Gastrocnemius medialis (tissue), 4 donors: ENCODE results near the gene BET1L. TPM values are rescaled to one million over a fixed set of nuclear protein-coding genes. Genes with fewer than 3 reads are reported as not detected.
A peak's percentile ranks its signal among the peaks of the same experiment; 100 is the strongest.

Source experiments
- ATAC-seq, 2 donors: fragments of 150-250 bp; one replicate each; pipeline ENCODE4 v1.9.1; 2016
- DNase-seq, 2 donors: peaks; one replicate each; pipeline ENCODE4 v3.0.0-alpha.2; 2019
- H3K27ac ChIP-seq, 4 donors: fragments of 200-600 bp; sonication (generic); 1 replicate in 1 of 4; 2 replicates in 3 of 4; pipeline ENCODE4 v1.5.1; 2016 to 2018; ENCODE audit warnings: mild to moderate bottlenecking in 2 of 4, moderate library complexity in 1 of 4
- H3K27me3 ChIP-seq, 3 donors: fragments of 200-600 bp; sonication (generic) in 2 of 3; 1 replicate in 1 of 3; 2 replicates in 2 of 3; pipeline versions ENCODE4 v1.5.1 to v1.6.0; 2016 to 2019; ENCODE audit warnings: mild to moderate bottlenecking in 1 of 3, moderate library complexity in 1 of 3
- H3K36me3 ChIP-seq, 2 donors: fragments of 200-600 bp; sonication (generic) in 1 of 2; one replicate each; pipeline ENCODE4 v1.5.1; 2017 to 2018
- H3K4me1 ChIP-seq, 2 donors: fragments of 200-600 bp; sonication (generic) in 1 of 2; one replicate each; pipeline ENCODE4 v1.5.1; 2016 to 2017; ENCODE audit warnings: mild to moderate bottlenecking in 2 of 2
- H3K4me3 ChIP-seq, 4 donors: fragments of 200-600 bp; sonication (generic) in 3 of 4; 1 replicate in 1 of 4; 2 replicates in 3 of 4; pipeline ENCODE4 v1.5.1; 2016 to 2019; ENCODE audit warnings: mild to moderate bottlenecking in 2 of 4
- H3K9me3 ChIP-seq, 3 donors: fragments of 200-600 bp; sonication (generic) in 2 of 3; 1 replicate in 1 of 3; 2 replicates in 2 of 3; pipeline ENCODE4 v1.5.1; 2016 to 2019
- CTCF ChIP-seq, 5 experiments: fragments of 450-650 bp in 3 of 5; fragments of 200-600 bp in 2 of 5; sonication (generic) in 2 of 5; IDR thresholded peaks in 4 of 5; conservative IDR thresholded peaks in 1 of 5; 1 replicate in 4 of 5; 2 replicates in 1 of 5; pipeline ENCODE4 v1.5.1; 2016 to 2019; ENCODE audit warnings: antibody characterized with exemption in 5 of 5, mild to moderate bottlenecking in 3 of 5, moderate library complexity in 3 of 5
- POLR2A ChIP-seq, 2 donors: fragments of 450-650 bp; IDR thresholded peaks; one replicate each; pipeline ENCODE4 v1.6.1; 2017; ENCODE audit warnings: antibody characterized with exemption in 2 of 2, mild to moderate bottlenecking in 2 of 2, moderate library complexity in 2 of 2
- in situ Hi-C, 4 donors: fragments of 200-750 bp; cut with MboI; loops; one replicate each; pipeline versions ENCODE4 v1.15.0 to v1.8.0; 2017; ENCODE audit warnings: low sequenced_read_pairs in 4 of 4
- intact Hi-C: fragments of 100-400 bp; cut with DNase I; formaldehyde crosslinking; loops from one replicate; pipeline ENCODE4 v1.15.1; 2023; ENCODE audit warnings: low total_unique reads
- total RNA-seq, 4 donors: library from RNA; depleted of rRNA; stranded (reverse); fragments of >200 nt; gene quantifications; one replicate each; pipeline versions ENCODE4 v1.1.0 to v1.2.3, GENCODE V29; 2016

Gene BET1L
- total RNA-seq, 4 donors from 2014 or later, result 11.3 to 15.9 (median 12.8) TPM

- no peak for ATAC-seq
- no peaks in the 10 kb centered on the region for H3K27me3 ChIP-seq
- H3K36me3 ChIP-seq, result peaks cover 0 to 60% of the 10 kb centered on the region in 2 donors
- H3K4me1 ChIP-seq, result peaks cover 28 to 41% of the 10 kb centered on the region in 2 donors
- no peak for DNase-seq
- peak overlapping the region; percentile 72 to 99 (median 84) for H3K4me3 ChIP-seq
- no peaks in the 10 kb centered on the region for H3K9me3 ChIP-seq
- intact Hi-C loops, result loop anchor here (1.0 to 10.0 kb wide), 4 partner anchors 27 to 298 kb away; partner anchors contain the start of genes ANO9, PSMD13, RNH1 and SIRT3
- no peak for TF ChIP-seq CTCF (IDR thresholded peaks at IDR 0.05 in 4 of 5, conservative IDR thresholded peaks at IDR 0.05 in 1 of 5)
- no peak for TF ChIP-seq POLR2A (IDR thresholded peaks at IDR 0.05)
- peak overlapping the region; percentile 95 to 100 (median 98) for H3K27ac ChIP-seq
- in situ Hi-C loops, result no loop called here
These were observed 1.7 kb upstream of the BET1L start for GRCh38 chr11:208917-209260.

- H3K27ac ChIP-seq, result peak overlapping the region; percentile 95 to 100 (median 98)
- H3K9me3 ChIP-seq, result no peaks in the 10 kb centered on the region
- DNase-seq (peak; percentile 58 to 74), ATAC-seq (peak; percentile 53 to 56)
- TF ChIP-seq CTCF (IDR thresholded peaks at IDR 0.05 in 4 of 5, conservative IDR thresholded peaks at IDR 0.05 in 1 of 5) (no peak), POLR2A (IDR thresholded peaks at IDR 0.05) (peak; percentile 87 to 91)
- intact Hi-C loops (loop anchor here (1.0 to 10.0 kb wide), 4 partner anchors 28 to 299 kb away; partner anchors contain the start of genes ANO9, PSMD13, RNH1 and SIRT3), in situ Hi-C loops (no loop called here)
- peaks cover 26 to 41% of the 10 kb centered on the region in 2 donors for H3K4me1 ChIP-seq
- peaks cover 0 to 57% of the 10 kb centered on the region in 2 donors for H3K36me3 ChIP-seq
- peak overlapping the region; percentile 72 to 99 (median 84) for H3K4me3 ChIP-seq
- no peaks in the 10 kb centered on the region for H3K27me3 ChIP-seq
These were observed 1.1 kb upstream of the BET1L start for GRCh38 chr11:208181-208916.

- H3K4me1 ChIP-seq, result peaks cover 26 to 41% of the 10 kb centered on the region in 2 donors
- H3K4me3 ChIP-seq, result peak overlapping the region; percentile 72 to 99 (median 84)
- intact Hi-C loops (loop anchor here (1.0 to 10.0 kb wide), 4 partner anchors 28 to 299 kb away; partner anchors contain the start of genes ANO9, PSMD13, RNH1 and SIRT3), in situ Hi-C loops (no loop called here)
- H3K27me3 ChIP-seq, result no peaks in the 10 kb centered on the region
- ATAC-seq, result peak; percentile 36 to 47
- H3K36me3 ChIP-seq, result peaks cover 0 to 57% of the 10 kb centered on the region in 2 donors
- TF ChIP-seq POLR2A (IDR thresholded peaks at IDR 0.05) (no peak), CTCF (IDR thresholded peaks at IDR 0.05 in 4 of 5, conservative IDR thresholded peaks at IDR 0.05 in 1 of 5) (no peak)
- no peak for DNase-seq
- H3K9me3 ChIP-seq, result no peaks in the 10 kb centered on the region
- peak overlapping the region; percentile 95 to 100 (median 98) for H3K27ac ChIP-seq
These were observed 623 bp upstream of the BET1L start for GRCh38 chr11:207863-208180.

GRCh38 chr11:206526-207207 is 532 bp downstream of the BET1L start:
- H3K4me1 ChIP-seq, result peaks cover 26 to 41% of the 10 kb centered on the region in 2 donors
- H3K27me3 ChIP-seq, result no peaks in the 10 kb centered on the region
- peaks cover 0 to 46% of the 10 kb centered on the region in 2 donors for H3K36me3 ChIP-seq
- peak overlapping the region; percentile 72 to 99 (median 84) for H3K4me3 ChIP-seq
- intact Hi-C loops, result loop anchor here (5.0 to 10.0 kb wide), 3 partner anchors 146 to 301 kb away; partner anchors contain the start of genes ANO9 and RNH1
- no peak for TF ChIP-seq CTCF (IDR thresholded peaks at IDR 0.05 in 4 of 5, conservative IDR thresholded peaks at IDR 0.05 in 1 of 5)
- no peak for TF ChIP-seq POLR2A (IDR thresholded peaks at IDR 0.05)
- H3K9me3 ChIP-seq, result no peaks in the 10 kb centered on the region
- peak overlapping the region; percentile 95 to 100 (median 98) for H3K27ac ChIP-seq
- no peak for ATAC-seq
- in situ Hi-C loops, result no loop called here
- DNase-seq, result no peak
